ENCODE data around the gene SNCB.

SNCB gene

DNA sequence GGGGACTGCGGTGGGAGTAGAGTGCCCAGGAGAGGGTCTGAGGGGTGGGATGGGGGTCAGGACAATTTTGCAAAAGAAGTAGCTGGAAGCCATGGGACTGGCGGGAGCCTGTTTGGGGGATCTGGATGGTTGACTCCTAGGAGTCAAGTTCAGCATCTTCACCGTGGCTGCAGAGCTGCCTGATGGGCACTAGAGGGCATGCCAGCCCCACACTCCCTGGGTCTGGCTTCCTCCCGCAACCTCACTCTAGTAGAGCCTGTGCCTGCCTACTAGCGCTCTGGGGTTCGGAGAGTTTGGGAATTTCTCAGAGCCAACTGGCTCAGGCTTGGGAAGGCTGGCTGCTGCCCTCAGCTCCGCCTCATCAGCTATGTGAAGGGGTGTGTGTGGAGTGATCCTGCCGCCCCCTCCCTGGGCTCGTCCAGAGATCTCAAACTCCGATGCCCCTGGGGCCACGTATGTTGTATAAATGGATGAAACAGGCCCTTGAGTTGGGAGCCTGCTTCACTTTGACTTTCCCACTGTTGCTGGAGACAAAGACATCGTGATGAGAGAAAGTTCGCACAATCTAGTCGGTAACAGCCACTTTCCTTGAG, 27.8 kb upstream of the SNCB start:
- Mint-ChIP-seq H3K27me3 (peaks cover 5 to 16% of the 10 kb centered on the region in 2 donors), H3K9me3 (no peaks in the 10 kb centered on the region), H3K4me1 (ENCODE audit: low read depth in 2 of 2) (peaks cover 36 to 40% of the 10 kb centered on the region in 2 donors), H3K4me3 (peak overlapping the region; percentile 76 to 83), H3K27ac (no peak overlapping the region), H3K36me3 (ENCODE audit: insufficient read depth) (peaks cover 11% of the 10 kb centered on the region)
- peak; percentile 61 for ATAC-seq (replicated peaks)
- peak; percentile 56 to 62 (median 57) for DNase-seq

DNA sequence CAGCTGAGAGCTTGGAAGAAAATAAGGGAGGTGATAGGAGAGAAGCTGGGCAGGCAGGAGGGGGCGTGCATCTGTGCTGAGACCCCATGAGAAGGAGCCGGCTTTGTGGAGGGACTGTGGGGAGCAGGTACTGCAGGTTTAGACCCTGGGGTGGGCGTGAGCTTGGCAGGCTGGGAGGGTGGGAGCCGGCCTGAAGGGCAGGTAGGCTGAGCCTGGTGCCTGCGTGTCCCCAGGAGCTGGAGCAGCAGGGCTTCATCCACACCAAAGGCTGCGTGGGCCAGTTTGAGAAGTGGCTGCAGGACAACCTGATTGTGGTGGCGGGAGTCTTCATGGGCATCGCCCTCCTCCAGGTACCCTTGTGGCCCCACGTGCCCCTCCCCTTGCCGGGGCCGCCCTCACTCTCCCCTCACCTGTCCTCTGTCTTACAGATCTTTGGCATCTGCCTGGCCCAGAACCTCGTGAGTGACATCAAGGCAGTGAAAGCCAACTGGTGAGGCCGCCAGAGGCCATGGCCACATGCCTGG, 26.2 kb upstream of the SNCB start:
- Mint-ChIP-seq H3K27me3 (peaks cover 2 to 4% of the 10 kb centered on the region in 2 donors), H3K4me1 (ENCODE audit: low read depth in 2 of 2) (peaks cover 51 to 52% of the 10 kb centered on the region in 2 donors), H3K36me3 (ENCODE audit: insufficient read depth) (peaks cover 11% of the 10 kb centered on the region), H3K27ac (peak overlapping the region in 1 of 2 donors; percentile 65), H3K4me3 (no peak overlapping the region), H3K9me3 (no peaks in the 10 kb centered on the region)
- ATAC-seq (replicated peaks) (no peak), DNase-seq (no peak)

DNA sequence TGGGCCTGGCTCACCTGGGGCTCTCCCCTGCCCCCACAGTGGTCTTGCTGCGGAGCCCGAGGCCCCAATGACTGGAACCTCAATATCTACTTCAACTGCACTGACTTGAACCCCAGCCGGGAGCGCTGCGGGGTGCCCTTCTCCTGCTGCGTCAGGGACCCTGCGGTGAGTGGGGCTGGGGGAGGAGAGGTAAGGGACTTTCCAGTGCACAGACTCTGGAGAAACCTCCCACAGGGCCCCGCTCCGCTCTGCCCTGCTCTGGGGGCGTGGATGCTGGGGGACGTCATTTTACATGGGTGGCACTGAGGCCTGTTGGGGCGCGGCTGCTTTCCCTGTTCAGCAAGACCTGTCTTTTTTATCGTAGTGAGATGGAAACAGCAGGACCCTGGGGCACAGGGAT, 24.5 kb upstream of the SNCB start:
- Mint-ChIP-seq H3K27me3 (no peaks in the 10 kb centered on the region), H3K9me3 (no peaks in the 10 kb centered on the region), H3K36me3 (ENCODE audit: insufficient read depth) (peaks cover 11% of the 10 kb centered on the region), H3K4me3 (no peak overlapping the region), H3K4me1 (ENCODE audit: low read depth in 2 of 2) (peaks cover 56 to 59% of the 10 kb centered on the region in 2 donors), H3K27ac (peak overlapping the region in 1 of 2 donors; percentile 32)
- ATAC-seq (replicated peaks), result no peak
- no peak for DNase-seq

DNA sequence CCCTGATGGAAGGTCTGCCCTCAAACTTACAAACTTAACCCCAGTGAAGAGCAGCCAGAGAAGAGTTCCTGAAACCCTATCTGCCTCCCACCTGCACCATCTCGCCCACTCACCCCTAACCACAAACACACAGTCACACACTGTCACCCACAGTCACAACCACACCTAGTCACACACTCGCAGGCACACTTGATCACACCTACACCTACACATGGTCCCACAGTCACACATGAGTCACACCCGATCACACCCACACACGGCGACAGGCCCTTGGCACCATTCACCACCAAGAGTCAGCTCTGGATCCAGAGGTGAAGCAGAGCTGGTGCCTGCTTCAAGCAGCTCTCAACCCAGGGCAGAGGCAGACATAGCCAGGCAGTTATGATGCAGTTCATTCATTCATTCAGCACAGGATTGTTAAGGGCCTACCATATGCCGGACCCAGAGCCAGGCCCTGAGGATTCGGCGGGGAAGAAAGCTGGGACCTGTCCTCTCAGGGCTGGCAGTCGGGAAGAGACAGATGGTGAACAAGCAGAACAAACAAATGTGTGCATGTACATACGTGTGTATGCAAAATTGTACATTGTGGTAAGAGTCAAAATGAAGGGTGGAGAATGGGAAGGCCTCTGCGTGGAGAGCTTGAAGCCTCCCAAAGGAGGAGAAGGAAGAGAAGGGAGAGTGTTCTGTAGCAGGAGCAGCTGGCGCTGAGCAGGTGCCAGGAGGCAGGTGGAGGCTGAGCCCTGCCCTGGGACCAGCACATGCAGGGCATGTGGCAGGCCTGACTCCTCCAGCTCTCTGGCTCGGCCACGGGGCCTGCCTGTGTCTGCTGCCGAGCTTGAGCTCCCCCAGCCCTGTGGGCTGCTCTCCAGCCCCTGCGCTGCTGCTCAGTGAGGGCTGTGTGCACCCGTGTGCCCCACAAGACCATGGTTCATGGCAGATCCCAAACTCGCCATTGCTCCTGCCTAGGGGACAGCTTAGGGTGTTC, 23.4 kb upstream of the SNCB start:
- peaks cover 55 to 65% of the 10 kb centered on the region in 2 donors for H3K4me1 Mint-ChIP-seq (ENCODE audit: low read depth in 2 of 2)
- peak overlapping the region; percentile 5 to 44 for H3K4me3 Mint-ChIP-seq
- H3K27ac Mint-ChIP-seq, result peak overlapping the region; percentile 73 to 89
- peaks cover 18% of the 10 kb centered on the region for H3K36me3 Mint-ChIP-seq (ENCODE audit: insufficient read depth)
- ATAC-seq (replicated peaks), result peak; percentile 63
- H3K27me3 Mint-ChIP-seq, result no peaks in the 10 kb centered on the region
- DNase-seq, result peak; percentile 26 to 33 (median 27)
- H3K9me3 Mint-ChIP-seq, result no peaks in the 10 kb centered on the region

DNA sequence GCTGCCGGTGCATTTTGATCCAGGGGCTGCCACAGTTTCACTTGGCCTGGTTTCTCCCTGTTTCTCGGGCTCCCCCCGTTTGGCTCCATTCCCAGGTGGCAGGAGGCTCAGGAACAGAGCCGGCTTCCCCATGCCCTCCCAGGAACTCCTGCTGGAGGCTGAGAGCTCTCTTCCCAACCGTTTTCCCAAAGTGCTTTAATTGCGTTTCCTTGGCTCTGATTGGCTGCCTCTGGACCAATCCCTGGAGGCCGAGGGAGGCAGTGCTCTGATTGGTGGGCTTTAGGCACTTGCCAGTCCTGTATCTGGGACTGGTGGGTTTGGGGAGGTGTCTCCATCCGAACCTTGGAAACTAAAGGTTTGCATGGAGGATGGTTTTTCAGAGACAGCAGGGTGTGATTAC, 21.8 kb upstream of the SNCB start:
- ATAC-seq (replicated peaks), result no peak
- no peak for DNase-seq
- H3K9me3 Mint-ChIP-seq, result no peaks in the 10 kb centered on the region
- peaks cover 54 to 60% of the 10 kb centered on the region in 2 donors for H3K4me1 Mint-ChIP-seq (ENCODE audit: low read depth in 2 of 2)
- peaks cover 16% of the 10 kb centered on the region for H3K36me3 Mint-ChIP-seq (ENCODE audit: insufficient read depth)
- no peak overlapping the region for H3K4me3 Mint-ChIP-seq
- H3K27ac Mint-ChIP-seq, result peak overlapping the region; percentile 25 to 73
- no peaks in the 10 kb centered on the region for H3K27me3 Mint-ChIP-seq

DNA sequence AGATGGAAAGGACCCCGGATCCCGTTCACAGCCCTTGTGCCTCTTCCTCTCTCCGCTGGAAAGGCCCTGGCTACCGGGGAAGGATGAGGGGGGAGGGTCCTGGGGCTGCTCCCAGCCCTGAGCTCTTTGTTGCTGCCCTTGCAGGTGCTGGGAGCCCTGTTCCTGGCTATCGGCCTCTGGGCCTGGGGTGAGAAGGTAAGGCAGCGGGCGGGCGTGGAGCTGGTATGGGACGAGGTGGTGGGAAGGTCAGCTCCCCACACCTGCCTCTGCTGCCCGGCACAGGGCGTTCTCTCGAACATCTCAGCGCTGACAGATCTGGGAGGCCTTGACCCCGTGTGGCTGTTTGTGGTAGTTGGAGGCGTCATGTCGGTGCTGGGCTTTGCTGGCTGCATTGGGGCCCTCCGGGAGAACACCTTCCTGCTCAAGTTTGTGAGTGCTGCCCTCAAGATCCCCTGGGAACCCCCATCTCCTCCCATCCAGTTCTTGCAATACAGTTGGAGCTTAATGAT, 21.2 kb upstream of the SNCB start:
- Mint-ChIP-seq H3K4me1 (ENCODE audit: low read depth in 2 of 2) (peaks cover 58 to 65% of the 10 kb centered on the region in 2 donors), H3K27ac (peak overlapping the region; percentile 25 to 73), H3K9me3 (no peaks in the 10 kb centered on the region), H3K27me3 (no peaks in the 10 kb centered on the region), H3K36me3 (ENCODE audit: insufficient read depth) (peaks cover 16% of the 10 kb centered on the region), H3K4me3 (peak overlapping the region; percentile 9 to 29)
- no peak for DNase-seq
- no peak for ATAC-seq (replicated peaks)

DNA sequence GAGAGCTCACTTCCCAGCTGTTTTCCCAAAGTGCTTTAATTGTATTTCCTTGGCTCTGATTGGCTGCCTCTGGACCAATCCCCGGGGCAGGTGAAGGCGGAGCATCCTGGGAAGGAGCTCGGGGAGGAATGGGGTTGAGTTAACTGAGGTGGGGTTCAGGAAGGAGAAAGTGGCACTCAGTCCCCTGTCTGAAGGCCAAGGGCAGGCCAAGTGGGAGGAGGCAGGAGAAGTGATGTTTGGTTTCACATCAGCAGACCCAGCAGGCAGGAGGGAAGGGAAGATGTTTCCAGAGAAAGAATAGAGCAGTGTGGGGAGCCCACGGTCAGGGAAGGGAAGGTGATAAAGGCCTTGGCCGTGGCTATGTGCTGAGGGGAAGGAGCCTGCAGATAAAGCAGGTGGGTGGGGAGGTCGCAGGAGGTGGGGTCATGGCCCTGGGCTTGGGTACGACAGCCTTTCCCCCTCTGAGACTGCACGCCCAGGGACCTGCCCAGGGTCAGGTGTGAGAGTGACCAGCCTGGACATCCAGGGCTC, 20.1 kb upstream of the SNCB start:
- Mint-ChIP-seq H3K4me3 (peak overlapping the region in 1 of 2 donors; percentile 15), H3K27ac (peak overlapping the region; percentile 66 to 73)

DNA sequence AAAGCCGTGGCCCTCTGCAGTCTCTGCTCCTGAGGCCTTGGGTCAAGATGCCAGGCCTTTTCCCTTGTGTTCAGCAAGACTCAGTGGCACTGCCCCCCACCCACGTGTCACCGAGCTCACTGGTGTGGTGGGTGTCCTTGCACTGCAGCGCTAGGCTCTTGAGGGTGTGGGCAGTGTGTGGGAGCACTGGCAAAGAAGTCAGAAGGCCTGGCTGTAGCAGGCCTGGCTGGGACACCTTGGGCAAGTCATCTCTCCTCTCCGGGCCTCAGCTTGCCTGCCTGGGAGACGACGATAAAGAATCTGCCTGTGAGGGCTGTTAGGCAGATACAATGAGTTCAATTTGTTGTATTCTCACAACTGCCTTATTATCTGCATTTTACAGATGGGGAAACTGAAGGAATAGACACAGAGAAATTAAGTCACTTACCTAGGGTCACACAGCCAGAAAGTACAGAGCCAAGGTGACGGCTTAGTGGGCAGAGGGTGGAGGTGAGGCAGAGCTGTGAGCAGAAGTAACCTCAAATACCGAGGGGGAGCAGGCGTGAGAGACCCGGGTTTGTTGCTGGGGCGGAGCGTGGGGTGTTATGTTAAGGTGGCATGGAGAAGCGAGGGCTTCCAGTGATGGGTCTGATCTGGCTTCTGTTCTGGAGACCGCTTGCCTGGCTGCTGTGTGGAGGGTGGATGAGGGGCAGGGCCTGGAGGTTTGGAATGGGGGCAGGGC, 18.3 kb upstream of the SNCB start:
- Mint-ChIP-seq H3K4me3 (peak overlapping the region; percentile 82 to 91), H3K27me3 (no peaks in the 10 kb centered on the region), H3K4me1 (ENCODE audit: low read depth in 2 of 2) (peaks cover 63 to 65% of the 10 kb centered on the region in 2 donors), H3K9me3 (no peaks in the 10 kb centered on the region), H3K36me3 (ENCODE audit: insufficient read depth) (peaks cover 14% of the 10 kb centered on the region), H3K27ac (peak overlapping the region; percentile 55 to 90)
- ATAC-seq (replicated peaks) (peak; percentile 52), DNase-seq (peak; percentile 44 to 53 (median 49))

More for the DNA sequence above, 20.1 kb upstream of the SNCB start:
- no peaks in the 10 kb centered on the region for H3K27me3 Mint-ChIP-seq
- ATAC-seq (replicated peaks) (no peak), DNase-seq (no peak)
- H3K9me3 Mint-ChIP-seq, result no peaks in the 10 kb centered on the region
- peaks cover 11% of the 10 kb centered on the region for H3K36me3 Mint-ChIP-seq (ENCODE audit: insufficient read depth)
- peaks cover 65 to 72% of the 10 kb centered on the region in 2 donors for H3K4me1 Mint-ChIP-seq (ENCODE audit: low read depth in 2 of 2)

DNA sequence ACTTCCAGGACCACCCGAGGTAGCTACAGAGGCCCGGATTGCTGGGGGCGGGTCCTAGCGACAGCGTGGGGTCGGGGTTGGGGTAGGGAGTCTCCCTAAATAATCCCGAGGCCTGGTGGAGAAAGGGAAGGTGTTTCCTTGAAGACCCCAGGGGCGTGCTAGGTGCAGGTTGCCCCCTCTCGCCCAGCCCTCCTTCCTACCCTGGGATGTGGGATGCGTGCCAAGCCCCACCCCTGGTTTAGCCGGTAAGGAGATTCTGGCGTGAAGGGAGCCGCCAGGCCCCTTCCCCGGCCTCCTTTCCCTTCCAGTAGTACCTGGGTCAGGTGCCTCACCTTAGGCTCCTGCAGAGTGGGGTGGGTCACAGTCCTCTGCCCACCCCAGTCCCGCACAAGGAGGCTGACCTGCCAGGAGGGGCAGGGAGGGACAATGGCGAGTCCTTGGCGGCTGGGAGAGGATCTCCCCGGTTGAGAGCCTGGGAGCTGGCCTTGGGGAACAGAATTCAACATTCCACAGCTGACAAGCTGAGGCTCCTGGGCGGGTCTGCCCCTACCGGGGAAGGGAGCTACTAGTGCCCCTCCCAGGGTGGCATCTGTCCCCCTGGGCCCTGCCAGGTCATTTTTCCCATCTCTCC, 17.6 kb upstream of the SNCB start:
- Mint-ChIP-seq H3K4me3 (peak overlapping the region; percentile 82 to 91), H3K27me3 (no peaks in the 10 kb centered on the region), H3K4me1 (ENCODE audit: low read depth in 2 of 2) (peaks cover 56 to 58% of the 10 kb centered on the region in 2 donors), H3K27ac (peak overlapping the region; percentile 55 to 90), H3K36me3 (ENCODE audit: insufficient read depth) (peaks cover 14% of the 10 kb centered on the region), H3K9me3 (no peaks in the 10 kb centered on the region)
- ATAC-seq (replicated peaks) (no peak), DNase-seq (peak in 1 of 3 experiments; percentile 8)

DNA sequence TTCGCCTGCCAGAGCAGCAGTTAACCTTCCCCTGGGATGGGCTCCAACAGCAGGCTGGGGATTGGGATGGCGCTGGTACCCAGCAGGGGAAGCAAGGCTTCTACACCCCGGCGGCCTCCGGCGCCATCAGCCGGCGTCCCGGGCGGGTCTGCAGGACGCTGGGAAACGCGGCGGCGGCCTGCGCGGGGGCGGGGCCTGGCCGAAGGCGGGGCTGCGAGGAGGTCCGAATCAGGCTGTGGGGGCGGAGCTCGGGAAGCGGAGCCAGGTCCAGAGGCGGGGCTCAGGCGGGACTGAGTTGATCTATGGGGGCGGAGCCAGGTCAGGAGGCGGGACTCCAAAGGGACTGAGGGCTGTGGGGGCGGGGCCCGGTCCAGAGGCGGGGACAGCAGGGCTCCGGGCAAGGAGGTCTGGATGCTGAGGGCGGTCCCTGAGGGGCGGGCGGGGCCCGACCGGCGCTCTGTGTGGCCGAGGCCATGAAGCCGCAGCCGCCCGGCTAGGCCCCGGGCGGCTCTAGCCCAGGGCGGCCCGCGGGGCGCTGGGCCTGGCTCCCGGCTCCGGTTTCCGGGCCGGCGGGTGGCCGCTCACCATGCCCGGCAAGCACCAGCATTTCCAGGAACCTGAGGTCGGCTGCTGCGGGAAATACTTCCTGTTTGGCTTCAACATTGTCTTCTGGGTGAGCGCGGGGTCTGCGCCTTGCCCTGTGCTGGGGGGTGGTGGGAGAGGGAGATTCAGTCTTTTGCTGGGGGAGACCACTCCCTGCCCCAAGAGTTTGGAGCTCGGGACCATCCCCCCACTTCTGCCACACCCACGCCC, 16.9 kb upstream of the SNCB start, which contains the start of gene TSPAN17:
Gene TSPAN17 (plus strand): TSS at position 455 of the 813 bp plus-strand sequence. CDS start 132 bp downstream, at position 587.
- H3K4me3 Mint-ChIP-seq, result peak within 1 kb of the TSS; percentile 82 to 91
- DNase-seq (peak; percentile 97 to 99 (median 98)), ATAC-seq (replicated peaks) (peak; percentile 83)
- H3K36me3 Mint-ChIP-seq (ENCODE audit: insufficient read depth), result peaks cover 14% of the 10 kb centered on the region
- H3K4me1 Mint-ChIP-seq (ENCODE audit: low read depth in 2 of 2), result peaks cover 51% of the 10 kb centered on the region in 2 donors
- peak within 1 kb of the TSS; percentile 87 to 90 for H3K27ac Mint-ChIP-seq
- no peaks in the 10 kb centered on the region for H3K27me3 Mint-ChIP-seq
- no peaks in the 10 kb centered on the region for H3K9me3 Mint-ChIP-seq

DNA sequence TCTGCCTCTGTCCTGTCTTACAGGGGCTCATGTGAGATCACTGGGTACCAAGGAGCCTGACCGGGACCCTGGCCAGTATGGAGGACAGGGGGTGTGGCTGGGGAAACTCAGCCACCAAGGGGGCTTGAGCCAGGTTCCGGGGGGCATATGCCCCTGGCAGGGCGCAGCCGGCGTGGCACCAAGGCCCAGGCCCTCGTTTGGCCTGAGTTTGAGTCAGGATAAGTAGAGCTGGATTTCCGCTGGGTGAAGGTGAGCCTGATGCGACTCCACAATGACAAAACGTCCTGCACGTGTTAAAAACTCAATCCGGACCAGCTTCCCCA, 16.3 kb upstream of the SNCB start:
- H3K27me3 Mint-ChIP-seq, result no peaks in the 10 kb centered on the region

More for the DNA sequence above, 16.3 kb upstream of the SNCB start:
- Mint-ChIP-seq H3K27ac (peak overlapping the region; percentile 87 to 90), H3K4me1 (ENCODE audit: low read depth in 2 of 2) (peaks cover 46 to 47% of the 10 kb centered on the region in 2 donors), H3K36me3 (ENCODE audit: insufficient read depth) (peaks cover 14% of the 10 kb centered on the region), H3K4me3 (peak overlapping the region; percentile 82 to 91), H3K9me3 (no peaks in the 10 kb centered on the region)
- ATAC-seq (replicated peaks) (no peak), DNase-seq (no peak)

Data from effector memory CD8-positive, alpha-beta T cell (primary cell).